Keratinocyte (primary cell): ENCODE measurements around the gene RPRML. TPM values are rescaled to one million over a fixed set of nuclear protein-coding genes. Genes with fewer than 3 reads are reported as not detected.

Experiments used
- DNase-seq: peaks from one replicate; pipeline ENCODE4 v3.0.0-alpha.2; 2011; ENCODE audit warnings: low read depth, missing footprints, low spot score
- FAIRE-seq: peaks from 2 replicates; lab custom pipeline; 2011; peaks lifted over from hg19 to GRCh38; lab: Jason Lieb, UNC
- H2AFZ ChIP-seq: 2 replicates; pipeline ENCODE4 v1.6.0; 2012; ENCODE audit warnings: low read length, control low read depth, inconsistent platforms; ENCODE audit not compliant: control insufficient read depth
- H3K27ac ChIP-seq: 2 replicates; pipeline ENCODE4 v1.5.1; 2011; ENCODE audit warnings: low read length; ENCODE audit not compliant: control insufficient read depth, insufficient read depth
- H3K27me3 ChIP-seq: 3 replicates; pipeline ENCODE4 v1.6.0; 2011; ENCODE audit warnings: low read length; ENCODE audit not compliant: control insufficient read depth, insufficient read depth; ENCODE audit errors: extremely low read depth
- H3K36me3 ChIP-seq, 2 experiments: 2 replicates in 1 of 2; 3 replicates in 1 of 2; pipeline ENCODE4 v1.5.1; 2011; ENCODE audit warnings: low read length in 2 of 2, mild to moderate bottlenecking in 1 of 2; ENCODE audit not compliant: control insufficient read depth in 2 of 2, insufficient read depth in 2 of 2; ENCODE audit errors: extremely low read depth in 1 of 2
- H3K4me1 ChIP-seq: 3 replicates; pipeline ENCODE4 v1.5.1; 2011; ENCODE audit warnings: low read length; ENCODE audit not compliant: control insufficient read depth, insufficient read depth; ENCODE audit errors: extremely low read depth
- H3K4me2 ChIP-seq: 3 replicates; pipeline ENCODE4 v1.6.0; 2011; ENCODE audit warnings: low read depth, low read length; ENCODE audit not compliant: control insufficient read depth, insufficient read depth; ENCODE audit errors: extremely low read depth
- H3K4me3 ChIP-seq, 3 experiments: fragments of 200-600 bp in 1 of 3; sonication (generic) in 1 of 3; 2 replicates in 2 of 3; 3 replicates in 1 of 3; pipeline ENCODE4 v1.5.1; 2011 to 2016; ENCODE audit warnings: low read length in 3 of 3, mild to moderate bottlenecking in 3 of 3, control low read depth in 2 of 3, inconsistent platforms in 1 of 3, low read depth in 1 of 3, mixed read lengths in 1 of 3, mixed run types in 1 of 3, moderate library complexity in 1 of 3; ENCODE audit not compliant: control insufficient read depth in 2 of 3, insufficient read depth in 2 of 3; ENCODE audit errors: extremely low read depth in 1 of 3
- H3K79me2 ChIP-seq: 2 replicates; pipeline ENCODE4 v1.6.0; 2012; ENCODE audit warnings: low read length; ENCODE audit not compliant: control insufficient read depth, insufficient read depth
- H3K9ac ChIP-seq: 3 replicates; pipeline ENCODE4 v1.6.0; 2011; ENCODE audit warnings: low read length; ENCODE audit not compliant: control insufficient read depth, insufficient read depth; ENCODE audit errors: extremely low read depth
- H3K9me1 ChIP-seq: 3 replicates; pipeline ENCODE4 v1.6.0; 2011; ENCODE audit warnings: low read length; ENCODE audit not compliant: control insufficient read depth, insufficient read depth; ENCODE audit errors: extremely low read depth
- H3K9me3 ChIP-seq: 2 replicates; pipeline ENCODE4 v1.5.1; 2012; ENCODE audit warnings: low read depth, low read length; ENCODE audit not compliant: control insufficient read depth
- H4K20me1 ChIP-seq: 3 replicates; pipeline ENCODE4 v1.6.0; 2011; ENCODE audit warnings: low read length; ENCODE audit not compliant: control insufficient read depth, insufficient read depth; ENCODE audit errors: extremely low read depth
- CTCF ChIP-seq, 3 experiments: IDR thresholded peaks in 1 of 3; conservative IDR thresholded peaks in 1 of 3; optimal IDR thresholded peaks in 1 of 3; 2 replicates in 2 of 3; 3 replicates in 1 of 3; pipeline versions ENCODE3 to v1.5.1; 2011; ENCODE audit warnings: low read length in 3 of 3, mild to moderate bottlenecking in 3 of 3, moderate library complexity in 2 of 3, control low read depth in 1 of 3, inconsistent platforms in 1 of 3; ENCODE audit not compliant: insufficient read depth in 2 of 3; ENCODE audit errors: extremely low read depth in 1 of 3
- EZH2 ChIP-seq: IDR thresholded peaks from one replicate; pipeline ENCODE4 v1.6.1; 2012; ENCODE audit warnings: inconsistent platforms, mild to moderate bottlenecking, low read length, moderate library complexity
- dilution Hi-C: fragments of 300-500 bp; cut with MboI; formaldehyde crosslinking; loops from one replicate; pipeline ENCODE4 v1.7.0; 2020; ENCODE audit warnings: low sequenced_read_pairs; ENCODE audit not compliant: extremely low pct_ligation_motif_present
- polyA plus RNA-seq, 5 experiments: library from polyadenylated mRNA; depleted of rRNA in 3 of 5; stranded (reverse) in 3 of 5; stranded (forward) in 1 of 5; unstranded in 1 of 5; fragments of >200 nt; gene quantifications; 1 replicate in 1 of 5; 2 replicates in 3 of 5; 3 replicates in 1 of 5; pipeline versions ENCODE4 v1.2.1 to v1.2.3, GENCODE V29; 2011 to 2012; ENCODE audit warnings: missing spikeins in 2 of 5, low read depth in 1 of 5, low replicate concordance in 1 of 5

RPRML gene
- polyA plus RNA-seq, 1 donor (not counting 4 experiments of a cell fraction or from before 2014, with no cell fraction given) = not detected

GRCh38 chr17:46950997-46951621 lies 27.9 kb downstream of the RPRML start:
- Histone ChIP-seq H2AFZ (no peak overlapping the region), H3K9me1 (no peaks in the 10 kb centered on the region), H3K27ac (no peak overlapping the region), H3K4me1 (peaks cover 7% of the 10 kb centered on the region), H3K4me3 (no peak overlapping the region), H3K9ac (no peak overlapping the region), H3K4me2 (no peak overlapping the region), H3K79me2 (no peaks in the 10 kb centered on the region), H4K20me1 (no peaks in the 10 kb centered on the region), H3K36me3 (no peaks in the 10 kb centered on the region), H3K9me3 (no peaks in the 10 kb centered on the region), H3K27me3 (peaks cover 18% of the 10 kb centered on the region)
- no peak for DNase-seq
- no peak for FAIRE-seq
- dilution Hi-C loops = no loop called here
- TF ChIP-seq EZH2 (no peak), CTCF (optimal IDR thresholded peaks at IDR 0.05 in 1 of 3, IDR thresholded peaks at IDR 0.05 in 1 of 3, conservative IDR thresholded peaks at IDR 0.05 in 1 of 3; ENCODE audit: extremely low read depth in 1 of 3, insufficient read depth in 2 of 3, low read length in 3 of 3) (no peak)

GRCh38 chr17:46950342-46950996 lies 28.6 kb downstream of the RPRML start:
- Histone ChIP-seq H3K9ac (no peak overlapping the region), H2AFZ (no peak overlapping the region), H4K20me1 (no peaks in the 10 kb centered on the region), H3K4me2 (no peak overlapping the region), H3K9me3 (no peaks in the 10 kb centered on the region), H3K9me1 (no peaks in the 10 kb centered on the region), H3K36me3 (no peaks in the 10 kb centered on the region), H3K79me2 (no peaks in the 10 kb centered on the region), H3K4me3 (no peak overlapping the region), H3K27me3 (peaks cover 18% of the 10 kb centered on the region), H3K27ac (no peak overlapping the region), H3K4me1 (peaks cover 7% of the 10 kb centered on the region)
- no peak for TF ChIP-seq CTCF (optimal IDR thresholded peaks at IDR 0.05 in 1 of 3, IDR thresholded peaks at IDR 0.05 in 1 of 3, conservative IDR thresholded peaks at IDR 0.05 in 1 of 3; ENCODE audit: extremely low read depth in 1 of 3, insufficient read depth in 2 of 3, low read length in 3 of 3)
- no peak for TF ChIP-seq EZH2
- dilution Hi-C loops = no loop called here
- no peak for DNase-seq
- FAIRE-seq = no peak
